Measurements from ENCODE around the gene CD300E.

CD300E gene

GRCh38 chr17:74623693-74624093 lies at the start of gene CD300E:
TSS of gene CD300E (minus strand) at chr17:74623738. CDS start at chr17:74623621, 117 bp downstream.
- TF ChIP-seq CTCF (IDR thresholded peaks at IDR 0.05; ENCODE audit: control extremely low read depth, extremely low read depth, low read depth, missing control alignments) = no peak
- ChIA-PET CTCF (interaction anchor here (2.4 kb wide), 1 partner anchor 33 kb away, joined by 6 read pairs; no protein-coding TSS in a partner anchor), POLR2A (no interaction called here)
- DNase-seq (ENCODE audit: extremely low spot score) = no peak

GRCh38 chr17:74671031-74671771 lies 47.7 kb upstream of the CD300E start:
- TF ChIP-seq CTCF (IDR thresholded peaks at IDR 0.05; ENCODE audit: control extremely low read depth, extremely low read depth, low read depth, missing control alignments) = no peak
- peak; percentile 63 for DNase-seq (ENCODE audit: extremely low spot score)
- ChIA-PET CTCF (interaction anchor here (0.9 to 6.9 kb wide), 7 partner anchors 9 to 88 kb away, joined by 3 to 46 read pairs (median 3); partner anchors contain the start of gene RAB37), POLR2A (no interaction called here)

GRCh38 chr17:74670329-74670728 lies 46.8 kb upstream of the CD300E start:
- no peak for TF ChIP-seq CTCF (IDR thresholded peaks at IDR 0.05; ENCODE audit: control extremely low read depth, extremely low read depth, low read depth, missing control alignments)
- ChIA-PET CTCF (interaction anchor here (1.2 to 6.9 kb wide), 4 partner anchors 10 to 66 kb away, joined by 3 to 46 read pairs (median 9); partner anchors contain the start of gene RAB37), POLR2A (no interaction called here)
- DNase-seq (ENCODE audit: extremely low spot score) = no peak

- CTCF ChIA-PET = interaction anchor here (3.3 kb wide), 1 partner anchor 73 kb away, joined by 23 read pairs; the partner anchor contains the start of gene RAB37
- POLR2A ChIA-PET = no interaction called here
- DNase-seq (ENCODE audit: extremely low spot score) = no peak
- TF ChIP-seq CTCF (IDR thresholded peaks at IDR 0.05; ENCODE audit: control extremely low read depth, extremely low read depth, low read depth, missing control alignments) = no peak
These were observed 40.0 kb upstream of the CD300E start for GRCh38 chr17:74663561-74663960.

GRCh38 chr17:74659889-74660288 lies 36.4 kb upstream of the CD300E start:
- DNase-seq (ENCODE audit: extremely low spot score) = no peak
- TF ChIP-seq CTCF (IDR thresholded peaks at IDR 0.05; ENCODE audit: control extremely low read depth, extremely low read depth, low read depth, missing control alignments) = no peak
- POLR2A ChIA-PET = no interaction called here
- CTCF ChIA-PET = interaction anchor here (0.9 to 6.6 kb wide), 5 partner anchors 11 to 111 kb away, joined by 4 to 226 read pairs (median 46); partner anchors contain the start of gene RAB37

GRCh38 chr17:74658620-74659019 lies 35.1 kb upstream of the CD300E start:
- CTCF ChIA-PET = interaction anchor here (1.4 to 6.6 kb wide), 13 partner anchors 11 to 213 kb away, joined by 3 to 226 read pairs (median 18); partner anchors contain the start of gene RAB37
- TF ChIP-seq CTCF (IDR thresholded peaks at IDR 0.05; ENCODE audit: control extremely low read depth, extremely low read depth, low read depth, missing control alignments) = no peak
- POLR2A ChIA-PET = no interaction called here
- no peak for DNase-seq (ENCODE audit: extremely low spot score)
